GM18502 (cell line): ENCODE data around the gene OR52B2.
"Not testable (repeated sequence)": the region's sequence is repeated elsewhere in the genome, so short reads cannot be mapped to it uniquely, and the experiment has no call there.

ENCODE experiments used
- ATAC-seq: cut with Tn5 transposase; IDR thresholded peaks from one replicate; pipeline ENCODE4 v1.9.1; 2021; ENCODE audit warnings: mild to moderate bottlenecking; ENCODE audit not compliant: unreplicated experiment, poor library complexity

Gene OR52B2

DNA sequence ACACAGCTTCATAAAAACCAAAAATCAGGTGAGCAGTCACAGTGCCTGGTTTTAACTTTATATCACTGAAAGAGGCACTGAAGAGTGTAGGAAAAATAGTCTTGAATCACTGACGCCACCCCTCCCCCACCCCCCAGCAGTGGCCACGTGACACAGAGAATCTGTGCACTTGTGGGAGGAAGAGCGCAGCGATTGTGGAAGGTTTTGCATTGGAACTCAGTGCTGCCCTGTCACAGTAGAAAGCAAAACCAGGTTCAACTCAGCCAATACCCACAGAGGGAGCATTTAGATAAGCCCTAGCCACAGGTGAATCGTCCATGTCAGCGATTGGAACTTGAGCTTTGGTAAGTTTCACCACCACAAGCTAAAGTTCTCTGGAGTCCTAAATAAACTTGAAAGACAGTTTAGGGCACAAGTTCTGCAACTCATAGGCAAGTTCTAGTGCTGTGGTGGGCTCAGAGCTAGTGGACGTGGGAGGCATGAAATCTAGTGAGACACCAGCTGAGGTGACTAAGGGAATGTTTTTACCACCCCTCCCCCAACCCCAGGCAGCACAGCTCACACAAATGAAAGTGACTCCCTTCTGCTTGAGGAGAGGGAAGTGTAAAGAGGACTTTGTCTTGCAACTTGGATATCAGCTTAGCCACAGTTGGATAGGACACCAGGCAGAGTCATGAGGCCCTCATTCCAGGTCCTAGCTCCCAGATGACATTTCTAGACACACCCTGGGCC, 13.3 kb downstream of the OR52B2 start:
- ATAC-seq, result no peak

DNA sequence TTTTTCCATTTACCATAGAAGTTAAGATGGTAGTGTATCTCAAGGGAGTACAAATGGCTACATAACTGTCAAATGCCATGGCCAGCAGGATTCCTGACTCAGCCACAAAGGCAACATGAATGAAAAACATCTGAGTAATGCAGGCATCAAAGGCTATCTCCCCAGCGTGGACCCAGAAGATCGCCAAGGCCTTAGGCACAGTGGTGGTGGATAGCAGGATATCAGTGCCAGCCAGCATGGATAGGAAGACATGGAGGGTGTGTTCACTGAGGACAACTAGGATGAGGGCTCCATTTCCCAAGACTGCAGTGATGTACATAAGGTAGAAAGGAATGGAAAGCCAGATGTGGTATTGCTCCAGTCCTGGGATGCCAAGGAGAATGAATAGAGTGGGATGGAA, 18.0 kb downstream of the OR52B2 start:
- no peak for ATAC-seq

DNA sequence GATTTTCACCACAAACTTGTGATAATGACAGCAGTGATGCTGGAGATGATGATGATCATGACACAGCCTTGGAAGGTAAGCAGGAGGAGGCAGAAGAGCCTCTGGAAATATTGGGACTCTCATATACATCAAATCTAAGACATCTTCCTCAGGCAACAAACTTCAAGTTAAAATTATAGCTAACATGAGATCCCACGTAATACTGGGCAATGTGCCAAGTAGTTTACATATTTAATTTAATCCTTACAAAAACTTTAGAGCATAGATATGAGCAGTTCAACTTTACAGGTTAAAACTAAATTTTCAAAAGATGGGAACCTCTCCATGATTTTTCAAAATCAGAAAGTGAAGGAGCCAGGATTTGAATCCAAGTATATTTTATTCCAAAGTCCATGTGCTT, 19.0 kb downstream of the OR52B2 start:
- ATAC-seq, result no peak

DNA sequence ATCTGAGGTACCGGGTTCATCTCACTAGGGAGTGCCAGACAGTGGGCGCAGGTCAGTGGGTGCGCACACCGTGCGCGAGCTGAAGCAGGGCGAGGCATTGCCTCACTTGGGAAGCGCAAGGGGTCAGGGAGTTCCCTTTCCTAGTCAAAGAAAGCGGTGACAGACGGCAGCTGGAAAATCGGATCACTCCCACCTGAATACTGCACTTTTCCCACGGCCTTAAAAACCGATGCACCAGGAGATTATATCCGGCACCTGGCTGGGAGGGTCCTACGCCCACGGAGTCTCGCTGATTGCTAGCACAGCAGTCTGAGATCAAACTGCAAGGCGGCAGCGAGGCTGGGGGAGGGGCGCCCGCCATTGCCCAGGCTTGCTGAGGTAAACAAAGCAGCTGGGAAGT, 26.4 kb downstream of the OR52B2 start:
- ATAC-seq, result not testable (repeated sequence)

DNA sequence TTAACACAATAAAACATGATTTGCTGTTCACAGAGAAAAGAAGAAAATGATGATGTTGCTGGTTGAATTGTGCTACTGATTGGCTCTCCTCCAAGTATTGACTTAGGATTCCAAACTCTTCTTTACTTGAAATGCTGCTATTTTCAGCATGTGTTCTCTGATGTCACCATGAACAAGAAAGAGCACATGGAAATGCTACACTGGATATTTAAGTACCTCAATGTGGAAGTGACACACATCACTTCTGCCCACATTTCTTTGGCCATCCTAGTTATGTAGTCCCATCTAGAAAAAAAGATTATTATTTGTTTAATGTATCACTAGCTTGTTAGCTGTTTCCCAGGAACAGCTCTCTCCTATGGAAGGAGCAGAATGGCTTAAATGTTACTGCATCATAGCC, 27.2 kb downstream of the OR52B2 start:
- no peak for ATAC-seq

DNA sequence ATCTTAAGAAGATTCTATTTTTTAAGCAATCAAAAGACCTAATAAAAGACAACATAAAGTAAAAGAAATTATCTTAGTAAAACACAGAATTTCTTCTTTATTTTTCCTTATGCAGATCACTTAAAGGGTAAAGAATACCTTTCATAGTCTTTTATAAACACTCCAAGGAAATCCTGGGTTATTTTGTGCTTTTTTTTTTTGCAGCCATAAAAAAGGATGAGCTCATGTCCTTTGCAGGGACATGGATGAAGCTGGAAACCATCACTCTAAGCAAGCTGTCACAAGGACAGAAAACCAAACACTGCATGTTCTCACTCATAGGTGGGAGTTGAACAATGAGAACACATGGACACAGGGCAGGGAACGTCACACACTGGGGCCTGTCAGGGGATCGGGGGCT, 34.2 kb downstream of the OR52B2 start:
- ATAC-seq, result not testable (repeated sequence)

DNA sequence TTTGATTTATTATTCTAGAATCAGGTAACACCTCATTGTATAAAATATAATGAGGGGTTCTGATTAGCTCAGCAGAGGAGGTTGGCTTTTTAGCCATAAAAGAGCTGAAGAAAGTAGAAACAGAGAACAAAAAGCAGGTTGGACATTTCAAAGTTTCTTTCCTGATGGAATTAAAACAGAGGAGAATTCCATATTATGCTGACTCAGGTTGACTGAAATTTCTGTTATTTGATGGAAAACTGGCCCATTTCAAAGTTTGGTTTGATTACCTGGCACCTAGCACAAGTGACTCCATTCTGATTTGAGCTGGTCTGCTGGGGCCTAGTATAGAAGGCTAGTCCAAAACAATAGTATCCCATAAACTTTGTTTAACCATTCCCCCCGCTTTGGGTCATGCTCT, 37.7 kb downstream of the OR52B2 start:
- ATAC-seq, result no peak

DNA sequence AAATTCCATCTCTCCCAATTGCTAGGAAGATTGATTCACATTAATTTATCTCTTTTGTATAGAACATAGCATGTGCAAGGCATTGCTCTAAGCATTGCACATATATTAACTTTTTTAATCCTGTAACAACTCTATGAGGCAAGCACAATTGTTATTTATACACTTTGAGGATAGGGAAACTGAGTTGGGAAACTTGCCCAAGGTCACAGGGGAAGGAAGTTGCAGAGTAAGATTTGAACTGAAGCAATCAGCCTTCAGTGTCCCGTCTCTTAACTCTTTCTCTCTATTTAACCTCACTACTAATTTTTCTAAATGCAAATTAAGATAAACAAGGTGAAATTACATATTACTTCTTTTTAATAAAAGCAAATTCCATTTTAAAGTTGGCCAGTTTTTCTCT, 40.5 kb downstream of the OR52B2 start:
- ATAC-seq, result no peak

DNA sequence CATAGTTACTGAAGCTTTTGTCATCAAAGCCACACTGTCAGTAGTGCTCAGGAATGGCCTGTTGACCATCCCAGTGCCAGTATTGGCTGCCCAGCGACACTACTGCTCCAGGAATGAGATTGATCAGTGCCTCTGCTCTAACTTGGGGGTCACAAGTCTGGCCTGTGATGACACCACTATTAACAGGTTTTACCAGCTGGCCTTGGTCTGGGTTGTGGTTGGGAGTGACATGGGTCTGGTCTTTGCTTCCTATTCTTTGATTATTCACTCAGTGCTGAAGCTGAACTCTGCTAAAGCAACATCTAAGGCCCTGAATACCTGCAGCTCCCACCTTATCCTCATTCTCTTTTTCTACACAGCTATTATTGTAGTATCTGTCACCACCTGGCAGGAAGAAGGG, 41.1 kb downstream of the OR52B2 start:
- ATAC-seq, result no peak

DNA sequence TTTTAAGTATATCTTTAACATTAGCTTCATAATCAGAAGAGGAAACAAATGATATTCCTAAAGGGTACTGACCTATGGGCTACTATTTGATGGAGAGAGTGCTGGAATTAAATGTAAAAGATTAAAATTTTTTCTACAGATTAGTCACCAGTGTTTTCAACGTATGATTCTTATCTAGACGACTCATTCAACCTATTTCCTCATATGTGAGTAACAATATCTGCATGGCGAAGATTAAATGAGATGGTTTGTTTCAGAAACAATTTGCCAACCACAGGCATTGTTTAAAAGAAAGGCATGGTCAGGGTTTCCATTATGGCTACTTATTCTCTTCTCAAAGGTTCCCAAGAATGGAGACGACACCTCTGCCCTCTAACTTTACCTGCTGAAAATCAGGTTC, 42.2 kb downstream of the OR52B2 start:
- no peak for ATAC-seq

DNA sequence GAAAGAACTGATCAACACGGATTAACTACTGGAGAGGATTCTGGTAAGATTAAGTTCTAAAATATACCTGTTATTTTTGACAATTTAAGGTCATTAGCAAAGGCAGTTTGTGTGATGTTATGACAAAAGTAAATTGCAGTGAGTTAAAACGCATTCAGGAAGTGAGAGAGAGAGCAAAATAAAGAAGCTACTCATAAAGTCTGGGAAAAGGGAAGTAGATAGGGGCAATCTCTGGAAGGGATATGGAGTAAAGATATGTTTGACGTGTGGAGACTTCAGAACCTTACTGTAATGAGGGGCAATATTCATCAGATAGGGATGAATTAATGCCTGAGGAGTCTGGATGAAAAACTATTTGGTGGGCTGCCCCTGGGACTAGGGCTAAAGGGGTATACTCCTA, 45.9 kb downstream of the OR52B2 start:
- ATAC-seq, result no peak
